Esophagus squamous epithelium (tissue), 5 donors: ENCODE results near the gene TMPRSS11A. TPM values are rescaled to one million over a fixed set of nuclear protein-coding genes. Genes with fewer than 3 reads are reported as not detected.

Experiments
- DNase-seq: peaks from one replicate; lab custom pipeline; 2025; lab: John Stamatoyannopoulos, UW
- H3K27ac ChIP-seq, 4 donors: fragments of 200-600 bp; sonication (generic); one replicate each; pipeline ENCODE4 v1.5.1; 2016 to 2019; ENCODE audit warnings: mild to moderate bottlenecking in 1 of 4
- H3K27me3 ChIP-seq, 4 donors: fragments of 200-600 bp; sonication (generic); 1 replicate in 3 of 4; 2 replicates in 1 of 4; pipeline versions ENCODE4 v1.5.1 to v1.6.0; 2017 to 2021; ENCODE audit warnings: antibody characterized with exemption in 1 of 4
- H3K36me3 ChIP-seq, 3 donors: fragments of 200-600 bp; sonication (generic); one replicate each; pipeline ENCODE4 v1.5.1; 2016 to 2019
- H3K4me1 ChIP-seq, 3 donors: fragments of 200-600 bp; sonication (generic); one replicate each; pipeline ENCODE4 v1.5.1; 2017 to 2019
- H3K4me3 ChIP-seq, 4 donors: fragments of 200-600 bp; sonication (generic); 1 replicate in 3 of 4; 2 replicates in 1 of 4; pipeline ENCODE4 v1.5.1; 2016 to 2019; ENCODE audit warnings: mild to moderate bottlenecking in 2 of 4, moderate library complexity in 1 of 4
- H3K9me3 ChIP-seq, 3 donors: fragments of 200-600 bp; sonication (generic); one replicate each; pipeline ENCODE4 v1.5.1; 2016 to 2019
- CTCF ChIP-seq, 6 experiments: fragments of 450-650 bp in 4 of 6; fragments of 200-600 bp in 2 of 6; sonication (generic) in 2 of 6; IDR thresholded peaks; one replicate each; pipeline ENCODE4 v1.5.1; 2016 to 2019; ENCODE audit warnings: antibody characterized with exemption in 6 of 6, mild to moderate bottlenecking in 4 of 6, moderate library complexity in 4 of 6
- POLR2A ChIP-seq, 4 donors: fragments of 450-650 bp; IDR thresholded peaks; one replicate each; pipeline ENCODE4 v1.6.1; 2017; ENCODE audit warnings: antibody characterized with exemption in 4 of 4, mild to moderate bottlenecking in 4 of 4, moderate library complexity in 3 of 4
- WGBS, 2 donors: methylation state at CpG; one replicate each; pipeline ENCODE4 v1.1.5; 2018; 5-methylcytosine and 5-hydroxymethylcytosine counted together
- intact Hi-C: fragments of 100-400 bp; cut with DNase I; formaldehyde crosslinking; loops from one replicate; pipeline ENCODE4 v1.15.0; 2022
- small RNA-seq, 4 donors: library from RNA; depleted of rRNA; stranded (forward); fragments of <200 nt; gene quantifications; one replicate each; pipeline ENCODE3, GENCODE V24; 2016
- total RNA-seq, 4 donors: library from RNA; depleted of rRNA; stranded (reverse); fragments of >200 nt; gene quantifications; one replicate each; pipeline ENCODE4 v1.1.0, GENCODE V29; 2016
- donor health status: DM: yes; HTN: yes; CAD: no.

The TMPRSS11A gene
- total RNA-seq, 4 donors from 2014 or later = 36.6 to 153 (median 93.2) TPM

GRCh38 chr4:67874986-67875385 lies 88.3 kb downstream of the TMPRSS11A start:
- intact Hi-C loops = no loop called here
- Histone ChIP-seq H3K4me1 (peaks cover 0 to 46% (median 2%) of the 10 kb centered on the region in 3 donors), H3K9me3 (no peaks in the 10 kb centered on the region), H3K4me3 (no peak overlapping the region), H3K27me3 (no peaks in the 10 kb centered on the region), H3K27ac (peak overlapping the region; percentile 18 to 60 (median 52)), H3K36me3 (no peaks in the 10 kb centered on the region)
- TF ChIP-seq CTCF (IDR thresholded peaks at IDR 0.05) = no peak
- no peak for TF ChIP-seq POLR2A (IDR thresholded peaks at IDR 0.05)
- 4 to 25% methylated on average over 2 of the region's 2 CpGs for WGBS, 2 donors
- no peak for DNase-seq

- DNase-seq = no peak
- intact Hi-C loops = no loop called here
- 31% methylated on average over 1 of the region's 1 CpG for WGBS, 2 donors
Observed at GRCh38 chr4:67873116-67873515, 90.2 kb downstream of the TMPRSS11A start.

GRCh38 chr4:67871867-67872266 lies 91.4 kb downstream of the TMPRSS11A start:
- H3K36me3 ChIP-seq = no peaks in the 10 kb centered on the region
- TF ChIP-seq CTCF (IDR thresholded peaks at IDR 0.05) = peak in 5 of 6 experiments; percentile 26 to 71 (median 43)
- TF ChIP-seq POLR2A (IDR thresholded peaks at IDR 0.05) = no peak
- H3K4me3 ChIP-seq = no peak overlapping the region
- no peaks in the 10 kb centered on the region for H3K9me3 ChIP-seq
- H3K4me1 ChIP-seq = peaks cover 0 to 50% (median 2%) of the 10 kb centered on the region in 3 donors
- no peak overlapping the region for H3K27ac ChIP-seq
- DNase-seq = no peak
- intact Hi-C loops = no loop called here
- no peaks in the 10 kb centered on the region for H3K27me3 ChIP-seq

More at GRCh38 chr4:67873116-67873515, 90.2 kb downstream of the TMPRSS11A start:
- TF ChIP-seq CTCF (IDR thresholded peaks at IDR 0.05) = no peak
- no peak for TF ChIP-seq POLR2A (IDR thresholded peaks at IDR 0.05)
- no peak overlapping the region for H3K27ac ChIP-seq
- no peak overlapping the region for H3K4me3 ChIP-seq
- no peaks in the 10 kb centered on the region for H3K36me3 ChIP-seq
- H3K27me3 ChIP-seq = no peaks in the 10 kb centered on the region
- peaks cover 0 to 50% (median 2%) of the 10 kb centered on the region in 3 donors for H3K4me1 ChIP-seq
- H3K9me3 ChIP-seq = no peaks in the 10 kb centered on the region

GRCh38 chr4:67869580-67870190 lies 93.6 kb downstream of the TMPRSS11A start:
- Histone ChIP-seq H3K4me3 (no peak overlapping the region), H3K27ac (peak overlapping the region in 1 of 4 donors; percentile 31), H3K27me3 (no peaks in the 10 kb centered on the region), H3K4me1 (peaks cover 0 to 35% (median 2%) of the 10 kb centered on the region in 3 donors), H3K9me3 (no peaks in the 10 kb centered on the region), H3K36me3 (no peaks in the 10 kb centered on the region)
- no peak for TF ChIP-seq POLR2A (IDR thresholded peaks at IDR 0.05)
- TF ChIP-seq CTCF (IDR thresholded peaks at IDR 0.05) = no peak
- intact Hi-C loops = no loop called here
- no peak for DNase-seq
- WGBS, 2 donors = 67 to 73% methylated on average over 4 of the region's 4 CpGs

- Histone ChIP-seq H3K27me3 (no peaks in the 10 kb centered on the region), H3K4me1 (peaks cover 0 to 10% (median 0%) of the 10 kb centered on the region in 3 donors), H3K4me3 (peak overlapping the region in 2 of 4 donors; percentile 23 to 31), H3K9me3 (no peaks in the 10 kb centered on the region), H3K27ac (peak overlapping the region; percentile 68 to 80 (median 70)), H3K36me3 (no peaks in the 10 kb centered on the region)
- intact Hi-C loops = no loop called here
- 33 to 34% methylated on average over 6 of the region's 6 CpGs for WGBS, 2 donors
- TF ChIP-seq CTCF (IDR thresholded peaks at IDR 0.05) = no peak
- no peak for TF ChIP-seq POLR2A (IDR thresholded peaks at IDR 0.05)
- DNase-seq = no peak
Observed at GRCh38 chr4:67861513-67861912, 101.8 kb downstream of the TMPRSS11A start.

Small RNA genes lying within 50 kb of the gene (small RNA-seq; reads per million reads assigned to genes)
- gene RNU6-95P = 0 reads per million in 4 donors

Other genes starting within 250 kb of the TMPRSS11A start
- 1 to 10 TPM in 1 of 4 donors, under 1 TPM in 3; 0.19 to 1.2 (median 0.51) TPM for gene GNRHR, start 209.1 kb downstream of the TMPRSS11A start, total RNA-seq
- 100 to 1,000 TPM in 3 of 4 donors, 10 to 100 TPM in 1; 45.0 to 208 (median 163) TPM for gene TMPRSS11D, start 79.5 kb downstream of the TMPRSS11A start, total RNA-seq
- 10 to 100 TPM; 12.6 to 49.6 (median 19.0) TPM for gene TMPRSS11F, start 166.4 kb upstream of the TMPRSS11A start, total RNA-seq